ENCODE results near the gene MGAT5B. TPM values are rescaled to one million over a fixed set of nuclear protein-coding genes. Genes with fewer than 3 reads are reported as not detected.

Gene MGAT5B
- total RNA-seq, 1 experiment from 2014 or later, result 4.4 TPM

- Histone ChIP-seq H3K4me2 (ENCODE audit: low read length) (no peak overlapping the region), H3K9me3 (ENCODE audit: control insufficient read depth in 1 of 2, insufficient read depth in 1 of 2, low read depth in 1 of 2, low read length in 2 of 2) (no peaks in the 10 kb centered on the region), H2AFZ (ENCODE audit: low read depth, low read length, poor library complexity, severe bottlenecking) (no peak overlapping the region), H3K27me3 (ENCODE audit: insufficient read depth, low read length) (no peaks in the 10 kb centered on the region), H3K27ac (ENCODE audit: low read depth, low read length) (no peak overlapping the region), H4K20me1 (ENCODE audit: insufficient read depth) (no peaks in the 10 kb centered on the region), H3K79me2 (ENCODE audit: insufficient read depth, low read length) (no peaks in the 10 kb centered on the region), H3K9ac (ENCODE audit: low read length) (no peak overlapping the region), H3K4me1 (ENCODE audit: control insufficient read depth in 1 of 2, insufficient read depth in 2 of 2, low read length in 2 of 2) (peaks cover 8 to 20% of the 10 kb centered on the region in 2 experiments), H3K36me3 (ENCODE audit: control insufficient read depth in 1 of 2, insufficient read depth in 2 of 2, low read length in 2 of 2) (no peaks in the 10 kb centered on the region), H3K4me3 (replicated peaks in 1 of 2; ENCODE audit: low read depth in 1 of 2, low read length in 2 of 2) (no peak overlapping the region), H3K9me2 (ENCODE audit: insufficient read depth) (no peaks in the 10 kb centered on the region)
- POLR2A ChIA-PET, result no interaction called here
- TF ChIP-seq JUND (IDR thresholded peaks at IDR 0.05) (no peak), SP1 (IDR thresholded peaks at IDR 0.05; ENCODE audit: low read depth) (no peak), MAX (IDR thresholded peaks at IDR 0.05) (no peak), CTCF (IDR thresholded peaks at IDR 0.05 in 2 of 3, conservative IDR thresholded peaks at IDR 0.05 in 1 of 3; ENCODE audit: borderline replicate concordance in 1 of 3, insufficient read depth in 1 of 3, low read depth in 2 of 3, low read length in 2 of 3) (no peak), POLR2A (IDR thresholded peaks at IDR 0.05; ENCODE audit: borderline replicate concordance, extremely low read depth, insufficient read depth, insufficient read length) (no peak), EZH2 (IDR thresholded peaks at IDR 0.05) (no peak), ZFX (IDR thresholded peaks at IDR 0.05) (no peak), ZBTB33 (IDR thresholded peaks at IDR 0.05; ENCODE audit: extremely low read depth, insufficient replicate concordance, low read length) (no peak), EGR1 (IDR thresholded peaks at IDR 0.05; ENCODE audit: low read depth) (no peak), CEBPB (IDR thresholded peaks at IDR 0.05; ENCODE audit: low read depth) (no peak), ZNF274 (IDR thresholded peaks at IDR 0.05; ENCODE audit: low read depth, low read length) (no peak), ELF1 (IDR thresholded peaks at IDR 0.05; ENCODE audit: borderline replicate concordance, low read depth) (no peak), SIN3A (IDR thresholded peaks at IDR 0.05; ENCODE audit: low read depth) (no peak), TCF7L2 (IDR thresholded peaks at IDR 0.05; ENCODE audit: borderline replicate concordance, extremely low read depth, insufficient read depth, insufficient read length) (no peak), YY1 (IDR thresholded peaks at IDR 0.05; ENCODE audit: extremely low read depth, insufficient replicate concordance, low read depth, low read length) (no peak), POLR2AphosphoS5 (IDR thresholded peaks at IDR 0.05; ENCODE audit: low read depth, low read length) (no peak), EZH2phosphoT487 (IDR thresholded peaks at IDR 0.05; ENCODE audit: borderline replicate concordance) (no peak)
- TF ChIP-seq, protein P1, sequence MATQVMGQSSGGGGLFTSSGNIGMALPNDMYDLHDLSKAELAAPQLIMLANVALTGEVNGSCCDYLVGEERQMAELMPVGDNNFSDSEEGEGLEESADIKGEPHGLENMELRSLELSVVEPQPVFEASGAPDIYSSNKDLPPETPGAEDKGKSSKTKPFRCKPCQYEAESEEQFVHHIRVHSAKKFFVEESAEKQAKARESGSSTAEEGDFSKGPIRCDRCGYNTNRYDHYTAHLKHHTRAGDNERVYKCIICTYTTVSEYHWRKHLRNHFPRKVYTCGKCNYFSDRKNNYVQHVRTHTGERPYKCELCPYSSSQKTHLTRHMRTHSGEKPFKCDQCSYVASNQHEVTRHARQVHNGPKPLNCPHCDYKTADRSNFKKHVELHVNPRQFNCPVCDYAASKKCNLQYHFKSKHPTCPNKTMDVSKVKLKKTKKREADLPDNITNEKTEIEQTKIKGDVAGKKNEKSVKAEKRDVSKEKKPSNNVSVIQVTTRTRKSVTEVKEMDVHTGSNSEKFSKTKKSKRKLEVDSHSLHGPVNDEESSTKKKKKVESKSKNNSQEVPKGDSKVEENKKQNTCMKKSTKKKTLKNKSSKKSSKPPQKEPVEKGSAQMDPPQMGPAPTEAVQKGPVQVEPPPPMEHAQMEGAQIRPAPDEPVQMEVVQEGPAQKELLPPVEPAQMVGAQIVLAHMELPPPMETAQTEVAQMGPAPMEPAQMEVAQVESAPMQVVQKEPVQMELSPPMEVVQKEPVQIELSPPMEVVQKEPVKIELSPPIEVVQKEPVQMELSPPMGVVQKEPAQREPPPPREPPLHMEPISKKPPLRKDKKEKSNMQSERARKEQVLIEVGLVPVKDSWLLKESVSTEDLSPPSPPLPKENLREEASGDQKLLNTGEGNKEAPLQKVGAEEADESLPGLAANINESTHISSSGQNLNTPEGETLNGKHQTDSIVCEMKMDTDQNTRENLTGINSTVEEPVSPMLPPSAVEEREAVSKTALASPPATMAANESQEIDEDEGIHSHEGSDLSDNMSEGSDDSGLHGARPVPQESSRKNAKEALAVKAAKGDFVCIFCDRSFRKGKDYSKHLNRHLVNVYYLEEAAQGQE (IDR thresholded peaks at IDR 0.05; ENCODE audit: low read depth), result no peak
- CTCF ChIA-PET, result interaction anchor here (1.2 kb wide), 1 partner anchor 191 kb away, joined by 3 read pairs; no protein-coding TSS in a partner anchor
- DNase-seq (ENCODE audit: low read depth, low spot score) (no peak), ATAC-seq (no peak)
- RAD21 ChIA-PET (ENCODE audit: low non-redundant PET in 1 of 2, low total read pairs in 2 of 2, uncharacterized antibody in 2 of 2, unreplicated experiment in 2 of 2), result no interaction called here
- intact Hi-C loops (cut with micrococcal nuclease), result no loop called here
- no TSS peak for BruUV-seq (replicated peaks)
Observed at GRCh38 chr17:76865174-76865573, 3.0 kb upstream of the MGAT5B start.
